C4-2B (cell line): Measurements from ENCODE around the gene THOC7.

Experiments used
- CTCF ChIP-seq: fragments of 450-650 bp; conservative IDR thresholded peaks from 2 replicates; pipeline ENCODE4 v1.5.1; 2017; ENCODE audit warnings: mild to moderate bottlenecking
- ZFX ChIP-seq: fragments of 450-650 bp; IDR thresholded peaks from 2 replicates; pipeline ENCODE4 v1.6.1; 2017

DNA sequence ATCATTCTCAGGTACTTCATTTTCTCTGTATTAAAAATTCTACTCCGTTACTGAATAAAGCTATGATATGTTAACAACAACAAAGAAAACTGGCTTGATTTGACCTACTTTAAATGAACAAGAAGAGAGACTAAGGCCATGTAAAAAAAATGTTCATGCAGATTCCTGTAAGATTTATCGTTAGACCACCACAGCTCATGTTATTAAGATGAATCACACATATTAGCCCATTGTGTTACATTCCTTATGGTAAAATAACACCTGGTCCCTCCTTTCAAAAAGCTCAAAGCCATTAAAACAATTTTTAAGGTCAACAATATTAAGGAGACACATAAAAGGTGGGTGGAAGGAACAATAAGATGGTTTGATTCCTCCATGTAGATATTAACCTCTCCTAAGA, 6.3 kb downstream of the THOC7 start:
- TF ChIP-seq CTCF (no peak), ZFX (no peak)
